ENCODE measurements around the gene CCNG2.

GRCh38 chr4:77142646-77143028 is 14.4 kb upstream of the CCNG2 start:
- TF ChIP-seq CSDC2 (CRISPR knock-in tag; IDR thresholded peaks at IDR 0.05), result no peak
- TF ChIP-seq RARB (CRISPR knock-in tag; IDR thresholded peaks at IDR 0.05), result no peak
- TF ChIP-seq PATZ1 (CRISPR knock-in tag; IDR thresholded peaks at IDR 0.05; ENCODE audit: borderline replicate concordance), result no peak
- TF ChIP-seq CREB5 (CRISPR knock-in tag; IDR thresholded peaks at IDR 0.05; ENCODE audit: low read depth), result no peak
- TF ChIP-seq ARNTL (CRISPR knock-in tag; IDR thresholded peaks at IDR 0.05; ENCODE audit: borderline replicate concordance, low read depth), result no peak
- no peak for TF ChIP-seq ZNF70 (CRISPR knock-in tag; IDR thresholded peaks at IDR 0.05)
- TF ChIP-seq TSHZ2 (CRISPR knock-in tag; IDR thresholded peaks at IDR 0.05), result no peak
- TF ChIP-seq ZNF565 (CRISPR knock-in tag; conservative IDR thresholded peaks at IDR 0.05; ENCODE audit: low read depth), result no peak
- no peak for TF ChIP-seq ZFP30 (CRISPR knock-in tag; IDR thresholded peaks at IDR 0.05)
- TF ChIP-seq BACH2 (CRISPR knock-in tag; IDR thresholded peaks at IDR 0.05; ENCODE audit: borderline replicate concordance), result no peak
- TF ChIP-seq TCF4 (CRISPR knock-in tag; IDR thresholded peaks at IDR 0.05; ENCODE audit: borderline replicate concordance), result no peak
- no peak for TF ChIP-seq OSR1 (CRISPR knock-in tag; IDR thresholded peaks at IDR 0.05)
